CD14-positive monocyte (primary cell): Measurements from ENCODE around the gene HAPLN3. TPM values are rescaled to one million over a fixed set of nuclear protein-coding genes. Genes with fewer than 3 reads are reported as not detected.

Source experiments
- DNase-seq, 3 donors: peaks; one replicate each; pipeline ENCODE4 v3.0.0-alpha.2; 2011 to 2022
- H2AFZ ChIP-seq: 2 replicates; pipeline ENCODE4 v1.6.0; 2012; ENCODE audit warnings: mild to moderate bottlenecking, low read depth, low read length, inconsistent platforms; ENCODE audit not compliant: insufficient read depth, poor library complexity, severe bottlenecking
- H3K27ac ChIP-seq, 2 donors: 1 replicate in 1 of 2; 2 replicates in 1 of 2; pipeline ENCODE4 v1.5.1; 2012 to 2013; ENCODE audit warnings: low read length in 2 of 2, control low read depth in 1 of 2, inconsistent platforms in 1 of 2, low read depth in 1 of 2, mild to moderate bottlenecking in 1 of 2
- H3K27me3 ChIP-seq, 2 donors: one replicate each; pipeline versions ENCODE4 v1.6.0 to v1.6.1; 2011 to 2013; ENCODE audit warnings: low read length in 2 of 2; ENCODE audit not compliant: control insufficient read depth in 2 of 2, insufficient read depth in 2 of 2
- H3K36me3 ChIP-seq, 2 donors: replicated peaks in 1 of 2; 1 replicate in 1 of 2; 2 replicates in 1 of 2; pipeline versions ENCODE4 v1.5.1 to v1.6.1; 2012 to 2013; ENCODE audit warnings: low read length in 2 of 2, control low read depth in 1 of 2, inconsistent platforms in 1 of 2, mild to moderate bottlenecking in 1 of 2; ENCODE audit not compliant: insufficient read depth in 2 of 2, control insufficient read depth in 1 of 2
- H3K4me1 ChIP-seq, 2 donors: 1 replicate in 1 of 2; 2 replicates in 1 of 2; pipeline versions ENCODE4 v1.5.1 to v1.6.1; 2012 to 2013; ENCODE audit warnings: low read length in 2 of 2, control low read depth in 1 of 2, inconsistent platforms in 1 of 2, mild to moderate bottlenecking in 1 of 2, moderate library complexity in 1 of 2; ENCODE audit not compliant: insufficient read depth in 2 of 2, control insufficient read depth in 1 of 2
- H3K4me2 ChIP-seq: replicated peaks from 2 replicates; pipeline ENCODE3; 2012; ENCODE audit warnings: low read length, moderate library complexity, mild to moderate bottlenecking; ENCODE audit not compliant: poor library complexity, severe bottlenecking; ENCODE audit errors: extremely low read depth
- H3K4me3 ChIP-seq, 3 experiments: fragments of 200-600 bp in 1 of 3; sonication (generic) in 1 of 3; replicated peaks in 1 of 3; 1 replicate in 2 of 3; 2 replicates in 1 of 3; pipeline ENCODE4 v1.5.1; 2011 to 2013; ENCODE audit warnings: low read length in 3 of 3, mild to moderate bottlenecking in 3 of 3, control low read depth in 2 of 3, low read depth in 2 of 3, inconsistent platforms in 1 of 3, moderate library complexity in 1 of 3
- H3K79me2 ChIP-seq: 2 replicates; pipeline ENCODE4 v1.6.0; 2012; ENCODE audit warnings: mild to moderate bottlenecking, control low read depth, inconsistent platforms, low read length, moderate library complexity; ENCODE audit not compliant: insufficient read depth
- H3K9ac ChIP-seq: 2 replicates; pipeline ENCODE4 v1.6.0; 2017; ENCODE audit warnings: low read length, mild to moderate bottlenecking; ENCODE audit not compliant: insufficient read depth, poor library complexity, severe bottlenecking
- H3K9me3 ChIP-seq, 2 donors: replicated peaks in 1 of 2; 1 replicate in 1 of 2; 2 replicates in 1 of 2; pipeline versions ENCODE4 v1.5.1 to v1.6.1; 2012 to 2013; ENCODE audit warnings: low read length in 2 of 2, control low read depth in 1 of 2; ENCODE audit not compliant: control insufficient read depth in 1 of 2, insufficient read depth in 1 of 2
- H4K20me1 ChIP-seq: 2 replicates; pipeline ENCODE4 v1.6.0; 2012; ENCODE audit warnings: mild to moderate bottlenecking, low read length, control low read depth, moderate library complexity; ENCODE audit not compliant: insufficient read depth
- H3K27ac Mint-ChIP-seq, 7 donors: one replicate each; pipeline ENCODE4 v1.8.0; 2020; ENCODE audit warnings: mild to moderate bottlenecking in 7 of 7, mixed read lengths in 7 of 7, moderate library complexity in 6 of 7, inconsistent platforms in 2 of 7
- H3K27me3 Mint-ChIP-seq, 3 donors: one replicate each; pipeline ENCODE4 v1.8.0; 2021 to 2022; ENCODE audit warnings: low read depth in 3 of 3, mild to moderate bottlenecking in 3 of 3, mixed read lengths in 3 of 3, moderate library complexity in 3 of 3, inconsistent platforms in 1 of 3
- H3K36me3 Mint-ChIP-seq, 2 donors: one replicate each; pipeline ENCODE4 v1.8.0; 2020; ENCODE audit warnings: mixed read lengths in 2 of 2, inconsistent platforms in 1 of 2, mild to moderate bottlenecking in 1 of 2
- H3K4me1 Mint-ChIP-seq: one replicate; pipeline ENCODE4 v1.8.0; 2020; ENCODE audit warnings: mild to moderate bottlenecking, mixed read lengths
- H3K4me3 Mint-ChIP-seq, 2 donors: one replicate each; pipeline ENCODE4 v1.8.0; 2020; ENCODE audit warnings: mild to moderate bottlenecking in 2 of 2, mixed read lengths in 2 of 2, moderate library complexity in 1 of 2
- H3K9me3 Mint-ChIP-seq, 7 donors: one replicate each; pipeline ENCODE4 v1.8.0; 2020 to 2022; ENCODE audit warnings: mixed read lengths in 7 of 7, mild to moderate bottlenecking in 6 of 7, moderate library complexity in 6 of 7, inconsistent platforms in 2 of 7
- CTCF ChIP-seq: fragments of 200-600 bp; IDR thresholded peaks from one replicate; pipeline ENCODE4 v1.8.0; 2022; ENCODE audit warnings: antibody characterized with exemption, mild to moderate bottlenecking
- whole genome bisulfite sequencing: methylation state at CpG from one replicate; pipeline ENCODE4 v1.1.5; 2013; ENCODE audit warnings: missing lambda C conversion rate; ENCODE audit not compliant: insufficient coverage; 5-methylcytosine and 5-hydroxymethylcytosine counted together
- intact Hi-C, 2 donors: fragments of 100-400 bp; cut with micrococcal nuclease; formaldehyde crosslinking; loops; one replicate each; pipeline versions ENCODE4 v1.15.0 to v1.15.1; 2023
- polyA plus RNA-seq, 3 donors: library from polyadenylated mRNA; depleted of rRNA in 1 of 3; unstranded in 2 of 3; stranded (reverse) in 1 of 3; fragments of 300-500 nt in 2 of 3; fragments of >200 nt in 1 of 3; fragmentation: Illumina TruSeq in 2 of 3; gene quantifications; 1 replicate in 2 of 3; 2 replicates in 1 of 3; pipeline ENCODE4 v1.2.3, GENCODE V29; 2012 to 2021

HAPLN3 gene
- polyA plus RNA-seq, 3 donors, result 0.60 to 2.8 (median 0.65) TPM

DNA sequence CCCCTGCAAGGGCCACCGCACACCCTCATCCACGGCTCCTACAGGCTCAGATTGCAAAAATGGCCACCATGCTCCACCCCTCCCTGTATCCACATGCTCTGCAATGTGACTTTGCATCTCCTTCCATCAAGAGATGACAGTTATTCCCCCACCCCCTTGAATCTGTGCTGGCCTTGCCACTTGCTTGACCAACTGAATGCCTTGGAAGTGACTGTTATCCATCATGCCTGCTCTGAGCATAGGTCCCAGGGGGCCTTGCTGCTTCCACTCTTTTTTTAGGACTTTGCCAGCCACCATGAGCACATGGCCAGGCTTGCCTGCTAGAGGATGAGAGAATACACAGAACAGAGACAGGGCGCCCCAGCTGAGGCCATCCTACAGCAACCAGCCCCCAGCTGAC lies 13.6 kb downstream of the HAPLN3 start:
- Histone ChIP-seq H3K36me3 (no peaks in the 10 kb centered on the region), H3K4me1 (no peaks in the 10 kb centered on the region), H3K79me2 (no peaks in the 10 kb centered on the region), H3K9ac (no peak overlapping the region), H3K9me3 (no peaks in the 10 kb centered on the region), H3K27ac (no peak overlapping the region), H3K27me3 (no peaks in the 10 kb centered on the region), H3K4me2 (no peak overlapping the region), H4K20me1 (no peaks in the 10 kb centered on the region), H2AFZ (no peak overlapping the region), H3K4me3 (no peak overlapping the region)
- Mint-ChIP-seq H3K4me1 (no peaks in the 10 kb centered on the region), H3K4me3 (no peak overlapping the region), H3K27ac (no peak overlapping the region), H3K27me3 (peaks cover 0 to 5% (median 4%) of the 10 kb centered on the region in 3 donors), H3K9me3 (no peaks in the 10 kb centered on the region), H3K36me3 (no peaks in the 10 kb centered on the region)
- intact Hi-C loops, result no loop called here
- TF ChIP-seq CTCF, result no peak
- no peak for DNase-seq
- WGBS, result 100% methylated on average over 2 of the region's 3 CpGs

DNA sequence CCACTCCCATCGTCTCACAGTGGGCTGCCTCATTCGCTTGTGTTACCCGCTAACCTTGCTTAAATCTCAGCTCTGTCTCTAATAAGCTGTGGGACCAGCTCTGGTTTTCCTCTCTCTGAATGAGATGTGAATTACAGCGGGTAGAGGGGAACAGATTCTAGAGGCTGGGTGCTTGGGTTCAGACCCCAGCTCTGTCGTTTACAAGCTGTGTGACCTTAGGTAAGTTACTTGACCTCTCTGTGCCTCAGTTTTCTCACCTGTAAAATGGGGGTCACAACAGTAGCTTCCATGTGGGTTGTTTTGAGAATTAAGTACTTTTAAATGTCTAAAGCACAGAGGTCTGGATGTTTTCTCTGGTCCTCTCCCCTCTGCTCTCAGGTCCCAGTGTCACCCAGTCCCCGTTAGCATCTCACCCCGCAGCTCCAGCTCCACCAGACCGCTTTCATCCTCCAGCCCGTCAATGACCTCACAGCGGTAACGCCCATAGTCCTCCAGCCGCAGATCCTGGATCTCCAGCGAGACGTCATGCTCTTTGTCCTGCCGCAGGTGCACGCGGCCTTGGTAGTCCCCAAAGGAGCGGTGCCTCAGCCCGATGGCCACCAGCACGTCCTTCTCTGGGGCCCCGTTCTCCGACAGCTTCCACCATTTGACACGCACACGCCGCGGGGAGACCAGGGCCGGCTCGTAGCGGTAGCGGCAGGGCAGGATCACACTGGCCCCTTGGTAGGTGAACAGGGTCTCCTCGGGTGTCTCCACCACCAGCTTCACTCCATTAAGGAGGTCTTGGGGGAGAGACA lies 14.2 kb downstream of the HAPLN3 start:
- H3K4me1 Mint-ChIP-seq, result no peaks in the 10 kb centered on the region
- no peaks in the 10 kb centered on the region for H4K20me1 ChIP-seq
- H3K9ac ChIP-seq, result no peak overlapping the region
- H3K4me2 ChIP-seq, result no peak overlapping the region
- no peak overlapping the region for H3K4me3 Mint-ChIP-seq
- intact Hi-C loops, result no loop called here
- H3K36me3 ChIP-seq, result no peaks in the 10 kb centered on the region
- H3K79me2 ChIP-seq, result no peaks in the 10 kb centered on the region
- no peaks in the 10 kb centered on the region for H3K27me3 ChIP-seq
- peak overlapping the region in 1 of 7 donors; percentile 32 for H3K27ac Mint-ChIP-seq
- no peaks in the 10 kb centered on the region for H3K9me3 ChIP-seq
- H3K4me3 ChIP-seq, result no peak overlapping the region
- peaks cover 0 to 5% (median 5%) of the 10 kb centered on the region in 3 donors for H3K27me3 Mint-ChIP-seq
- no peak for DNase-seq
- H2AFZ ChIP-seq, result no peak overlapping the region
- no peaks in the 10 kb centered on the region for H3K9me3 Mint-ChIP-seq
- H3K4me1 ChIP-seq, result no peaks in the 10 kb centered on the region
- H3K27ac ChIP-seq, result no peak overlapping the region
- no peaks in the 10 kb centered on the region for H3K36me3 Mint-ChIP-seq
- no peak for TF ChIP-seq CTCF
- 96% methylated on average over 26 of the region's 31 CpGs for WGBS
